Right ventricle myocardium inferior (tissue), 1 donor: ENCODE data around the gene STK24. TPM values are rescaled to one million over a fixed set of nuclear protein-coding genes. Genes with fewer than 3 reads are reported as not detected.

ENCODE experiments used
- ATAC-seq: fragments of 200-7000 bp; cut with Tn5 transposase; one replicate; pipeline ENCODE4 v1.9.1; 2020; ENCODE audit warnings: mild to moderate bottlenecking, moderate library complexity
- DNase-seq: peaks from one replicate; pipeline ENCODE4 v3.0.0; 2021; ENCODE audit errors: missing footprints
- intact Hi-C: fragments of 100-400 bp; cut with DNase I; formaldehyde crosslinking; loops from one replicate; pipeline ENCODE4 v1.11.0; 2022
- total RNA-seq: library from RNA; stranded (reverse); fragmentation: NEBNext Ultra II Directional; extraction: Animal tissue kit (Norgen Biotek cat#: 25700); gene quantifications from one replicate; pipeline ENCODE4 v1.2.1, GENCODE V29; 2021
- donor health status: DM: no; HTN: yes; CAD: no; lungs with severe emphysema.

STK24 gene
- total RNA-seq, 1 donor from 2014 or later = 69.6 TPM

DNA sequence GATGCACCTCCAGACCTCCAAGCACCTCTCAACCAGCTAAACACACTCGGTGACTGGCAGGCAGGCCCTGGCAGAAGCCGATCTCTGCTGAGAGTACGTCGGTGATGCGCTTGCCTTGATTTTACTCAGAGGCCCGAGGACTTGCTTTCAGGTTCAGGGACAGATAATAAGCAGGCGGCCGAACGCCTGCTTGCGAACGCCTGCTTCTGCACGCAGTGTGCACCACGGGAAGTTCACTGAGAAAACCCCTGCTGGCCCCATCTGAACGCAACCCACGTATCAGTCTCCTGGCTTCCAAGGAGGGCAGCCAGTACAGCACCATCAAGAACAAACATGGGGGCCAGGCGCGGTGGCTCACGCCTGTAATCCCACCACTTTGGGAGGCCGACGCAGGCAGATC lies 108.0 kb downstream of the STK24 start:
- intact Hi-C loops = loop anchor here (5.0 kb wide), 1 partner anchor 108 kb away; the partner anchor contains the start of gene STK24
- DNase-seq = no peak
- ATAC-seq = no peak

DNA sequence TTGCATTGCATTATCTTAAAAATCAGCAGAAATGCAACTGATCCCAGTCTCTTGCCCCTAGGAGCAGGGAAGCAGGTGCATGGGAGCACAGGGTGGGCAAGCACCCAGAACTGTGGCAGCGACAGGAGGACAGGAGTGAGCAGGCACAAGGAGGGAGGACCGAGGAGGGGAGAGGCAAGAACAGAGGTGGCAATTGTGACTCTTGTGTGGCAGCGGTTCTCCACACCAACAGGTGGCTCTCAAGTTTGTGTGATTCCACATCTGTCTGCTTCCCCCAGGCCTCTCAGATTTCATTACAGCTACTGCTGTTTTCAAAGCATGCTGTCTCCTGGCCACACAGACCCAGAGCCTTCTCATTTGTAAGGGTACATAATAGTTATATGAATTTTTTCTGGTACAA lies 108.5 kb downstream of the STK24 start:
- DNase-seq (no peak), ATAC-seq (no peak)
- intact Hi-C loops = loop anchor here (5.0 kb wide), 1 partner anchor 109 kb away; the partner anchor contains the start of gene STK24

DNA sequence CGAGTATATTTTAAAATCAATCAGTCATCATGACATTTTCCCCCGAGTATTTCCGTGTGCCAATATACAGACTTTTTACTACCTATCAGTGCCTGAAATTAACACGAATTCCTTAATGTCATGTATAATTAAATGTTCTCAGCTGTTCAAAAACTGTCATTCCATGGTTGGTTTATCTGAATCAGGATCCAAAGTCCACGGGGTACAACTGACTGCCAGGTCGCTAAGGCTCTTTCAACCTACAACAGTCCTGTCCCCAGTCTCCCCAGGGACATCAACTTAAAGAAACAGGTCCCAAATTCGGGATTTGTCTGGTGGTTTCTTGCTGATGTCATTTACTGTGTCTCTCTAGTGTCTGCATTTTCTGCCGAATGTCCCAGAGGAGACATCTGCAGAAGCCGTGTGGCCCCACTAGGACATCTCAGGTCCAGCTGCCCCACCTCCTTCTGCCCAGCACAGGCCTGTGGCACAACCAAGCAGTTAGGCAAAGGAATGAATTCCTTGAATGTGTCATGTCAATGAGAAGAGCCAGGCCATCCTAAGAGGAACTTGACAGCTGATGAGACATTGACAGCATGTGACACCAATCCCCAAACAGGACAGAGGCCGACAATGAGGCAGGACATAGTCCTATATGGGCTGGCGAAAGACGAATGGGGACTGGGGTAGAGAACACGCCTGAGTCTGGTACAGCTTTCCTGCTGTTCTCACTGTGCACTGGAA lies 109.5 kb downstream of the STK24 start:
- no peak for DNase-seq
- intact Hi-C loops = loop anchor here (5.0 kb wide), 1 partner anchor 110 kb away; the partner anchor contains the start of gene STK24

DNA sequence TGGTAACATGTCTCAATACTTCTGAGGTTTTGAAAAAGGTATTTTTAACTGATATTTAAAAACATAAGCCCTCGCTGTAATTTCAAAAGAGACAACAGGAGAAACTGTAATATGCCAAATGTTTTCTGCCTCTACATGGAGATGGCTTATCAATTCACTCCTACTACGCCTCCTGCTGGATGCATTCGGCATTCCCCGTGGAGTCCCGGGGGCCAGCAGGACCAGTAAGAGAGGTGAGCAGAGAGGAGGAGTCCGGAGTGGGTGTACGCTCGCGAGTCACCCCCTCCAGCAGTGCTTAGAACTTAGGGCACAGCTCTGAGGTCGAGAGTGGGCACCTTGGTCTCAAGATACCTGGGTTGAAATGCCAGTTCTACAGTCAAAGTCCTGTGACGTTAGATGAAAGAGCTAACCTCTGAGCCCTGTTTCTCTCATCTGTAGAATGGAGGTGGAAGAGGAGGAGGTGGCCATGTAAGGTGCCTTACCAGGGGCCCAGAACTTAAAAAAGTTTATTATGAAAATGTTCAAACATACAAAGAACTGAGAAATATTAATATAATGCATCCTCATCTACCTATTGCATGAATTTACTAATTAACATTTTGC lies 110.2 kb downstream of the STK24 start:
- DNase-seq (no peak), ATAC-seq (no peak)
- intact Hi-C loops = loop anchor here (5.0 kb wide), 1 partner anchor 111 kb away; the partner anchor contains the start of gene STK24

More for the DNA sequence above, 109.5 kb downstream of the STK24 start:
- ATAC-seq = peak; percentile 83

DNA sequence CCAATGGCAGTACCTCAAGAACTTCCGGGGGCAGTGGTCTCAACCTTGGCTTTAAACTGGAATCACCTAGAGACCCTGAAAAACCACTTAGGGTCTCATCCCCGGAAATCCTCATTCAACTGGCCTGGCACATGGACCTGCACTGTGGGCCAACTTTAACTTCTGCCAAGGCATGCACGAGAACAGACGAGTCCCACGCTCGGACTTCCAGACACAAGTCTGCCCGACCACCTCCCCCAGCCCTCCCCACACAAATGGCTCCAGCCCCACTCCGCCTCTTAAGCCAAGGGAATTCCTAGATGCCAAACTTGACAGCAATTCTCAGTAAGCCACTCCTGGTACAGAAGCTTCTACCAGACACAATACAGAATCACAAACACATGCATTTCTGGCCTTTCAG lies 114.0 kb downstream of the STK24 start:
- DNase-seq = no peak
- intact Hi-C loops = no loop called here
- peak; percentile 7 for ATAC-seq

DNA sequence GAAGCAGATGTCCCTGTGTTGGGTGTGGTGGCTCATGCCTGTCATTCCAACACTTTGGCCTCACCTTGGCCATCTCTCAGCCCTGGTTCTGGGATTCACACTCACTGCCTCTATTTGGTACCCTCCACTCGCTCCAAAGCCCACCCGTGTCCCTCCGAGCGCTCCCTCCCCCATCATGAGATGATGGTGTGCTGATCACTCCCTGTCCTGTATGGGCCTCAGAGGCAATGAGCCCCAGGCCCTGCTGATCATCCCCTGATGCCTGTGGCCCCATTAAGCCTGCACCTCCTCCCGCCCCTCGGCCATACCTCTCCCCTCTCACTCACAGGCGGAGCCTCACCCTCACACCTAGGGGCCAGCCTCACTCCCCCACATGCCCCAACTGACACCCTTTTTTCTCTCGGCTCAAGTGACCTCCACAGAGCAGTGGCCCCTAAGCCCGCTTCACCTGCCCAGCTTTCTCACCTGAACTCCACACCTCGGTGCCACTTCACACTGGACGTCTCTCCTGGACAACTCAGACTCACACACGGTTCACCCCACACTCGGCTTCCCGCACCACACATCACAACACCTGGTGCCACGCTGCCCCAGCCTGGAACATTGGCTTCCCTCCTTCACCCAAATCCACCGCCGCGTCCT lies 114.5 kb downstream of the STK24 start:
- intact Hi-C loops = no loop called here
- ATAC-seq = peak; percentile 27
- DNase-seq = no peak

DNA sequence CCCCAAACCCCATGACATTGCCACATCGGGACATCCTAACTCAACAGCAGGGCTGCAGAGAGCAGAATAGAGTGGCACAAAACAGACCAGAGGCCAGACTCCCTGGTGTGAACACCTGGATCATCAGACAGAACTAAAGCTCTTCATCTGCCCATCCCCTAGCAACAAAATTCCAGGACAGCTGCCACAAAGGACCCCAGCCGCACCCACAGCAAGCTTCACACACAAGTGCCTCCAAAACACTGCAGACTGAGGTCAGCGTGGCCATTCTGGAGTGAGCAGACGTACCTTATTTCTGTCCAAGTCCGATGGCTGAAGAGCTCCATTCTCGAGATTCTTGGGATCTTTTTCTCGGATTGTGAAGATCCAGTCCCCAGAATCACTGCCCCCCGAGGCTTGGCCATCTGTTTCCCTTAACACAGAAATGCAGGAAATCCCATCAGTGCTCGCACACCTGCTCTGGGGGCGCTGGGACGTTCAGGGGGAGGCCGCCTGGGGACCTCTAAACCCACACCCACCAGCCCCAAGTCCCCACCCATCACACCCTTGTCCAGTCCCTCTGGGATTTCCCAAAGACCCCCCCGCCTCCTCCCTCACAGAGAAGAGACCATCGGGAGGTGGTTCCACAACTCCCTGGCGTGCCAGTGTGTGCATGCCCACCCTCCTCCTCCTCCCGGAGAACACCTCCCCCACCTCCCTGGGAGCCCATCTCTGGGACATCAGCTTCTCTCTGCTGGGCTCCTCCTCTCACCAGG lies 115.2 kb downstream of the STK24 start:
- DNase-seq (no peak), ATAC-seq (no peak)
- intact Hi-C loops = no loop called here

DNA sequence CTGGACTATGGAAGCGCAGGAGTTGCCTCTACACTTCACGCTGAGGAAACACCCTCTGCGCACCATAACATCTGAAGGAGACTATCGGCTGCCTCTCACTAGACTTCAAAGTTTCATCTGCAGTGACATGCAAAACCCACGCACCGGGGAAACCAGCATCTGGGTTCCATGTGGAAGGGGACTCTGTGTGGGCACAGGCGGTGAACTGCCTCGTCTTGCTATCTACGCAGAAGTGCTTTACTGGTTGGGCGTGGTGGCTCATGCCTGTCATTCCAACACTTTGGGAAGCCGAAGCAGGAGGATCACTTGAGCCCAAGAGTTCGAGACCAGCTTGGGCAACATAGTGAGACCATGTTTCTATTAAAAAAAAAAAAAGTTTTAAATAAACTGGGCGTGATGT lies 116.4 kb downstream of the STK24 start:
- intact Hi-C loops = no loop called here
- DNase-seq = no peak
- no peak for ATAC-seq

DNA sequence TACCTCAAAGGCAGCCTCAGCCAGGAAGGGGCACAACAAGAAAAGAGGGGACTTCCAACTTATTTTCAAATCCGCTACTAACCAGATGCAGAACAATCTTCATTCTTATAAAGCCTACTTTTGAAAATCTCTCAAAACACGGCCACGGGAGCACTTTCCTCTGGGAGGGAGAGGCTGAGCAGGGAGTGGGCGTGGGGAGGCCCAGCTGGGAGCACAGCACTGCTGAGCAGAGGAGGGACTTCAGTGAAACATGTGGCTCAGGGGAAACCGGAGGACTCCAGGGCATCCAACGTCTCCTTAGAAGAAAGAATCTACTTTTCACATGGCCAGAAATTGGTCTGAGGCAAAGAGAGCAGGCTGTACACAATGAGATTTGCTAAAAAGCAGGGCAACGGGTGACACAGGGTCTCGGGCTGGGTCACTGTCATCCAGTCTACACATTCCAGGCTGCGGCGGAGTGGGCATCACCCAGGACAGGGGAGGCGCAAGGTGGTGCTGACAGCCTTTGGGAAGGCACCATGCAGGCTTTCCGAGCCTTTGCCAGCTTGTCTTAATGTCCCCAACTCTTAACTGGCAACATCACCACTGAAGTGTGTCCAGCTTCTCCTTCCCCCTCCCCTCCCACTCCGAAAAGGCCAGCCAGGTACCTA lies 117.1 kb downstream of the STK24 start:
- DNase-seq (no peak), ATAC-seq (no peak)
- intact Hi-C loops = no loop called here

DNA sequence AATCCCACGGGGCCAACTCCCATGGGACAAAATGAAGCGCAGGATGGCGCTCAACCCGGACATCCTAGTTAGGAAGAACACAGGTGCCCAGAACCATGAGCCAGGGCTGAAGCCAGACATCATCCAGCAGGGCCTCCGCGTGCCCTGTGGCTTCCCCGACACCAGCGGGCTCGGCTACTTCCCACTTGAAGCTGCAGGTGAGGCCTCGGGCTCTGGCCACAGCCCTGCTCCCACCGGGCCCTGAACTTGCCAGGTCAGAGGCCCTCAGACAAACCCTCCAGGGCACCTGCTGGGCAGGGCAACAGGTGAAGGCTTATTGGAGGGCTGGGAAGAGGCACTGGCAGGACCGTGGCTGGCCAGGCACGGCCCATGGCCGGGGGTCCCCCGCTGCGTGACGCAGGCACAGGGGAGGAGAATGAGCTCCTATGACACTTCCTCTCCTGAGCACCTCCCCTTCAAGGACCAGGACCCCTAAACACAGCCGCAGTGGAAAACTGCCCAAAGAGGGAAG lies 117.7 kb downstream of the STK24 start:
- ATAC-seq (no peak), DNase-seq (no peak)
- intact Hi-C loops = no loop called here

DNA sequence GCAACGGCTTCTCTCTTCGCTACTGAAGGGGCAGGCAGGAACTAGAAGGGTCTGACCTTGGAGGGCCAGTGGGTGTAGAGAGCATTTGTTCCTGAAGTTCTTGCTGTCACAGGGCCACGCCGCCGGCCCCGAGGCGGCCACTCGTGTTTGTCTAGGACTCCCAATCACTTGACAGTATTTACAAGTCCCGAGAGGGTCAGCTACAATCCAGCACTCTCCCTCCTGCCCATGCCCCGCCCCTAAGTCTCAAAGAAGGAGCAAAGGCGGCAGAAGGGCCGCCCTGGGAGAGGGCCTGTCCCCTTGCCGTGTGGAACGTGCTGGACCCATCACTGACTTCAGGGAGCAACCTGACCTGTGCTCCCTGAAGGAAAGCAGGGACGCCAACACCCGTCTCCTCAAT lies 118.5 kb downstream of the STK24 start:
- no peak for DNase-seq
- no peak for ATAC-seq
- intact Hi-C loops = no loop called here

DNA sequence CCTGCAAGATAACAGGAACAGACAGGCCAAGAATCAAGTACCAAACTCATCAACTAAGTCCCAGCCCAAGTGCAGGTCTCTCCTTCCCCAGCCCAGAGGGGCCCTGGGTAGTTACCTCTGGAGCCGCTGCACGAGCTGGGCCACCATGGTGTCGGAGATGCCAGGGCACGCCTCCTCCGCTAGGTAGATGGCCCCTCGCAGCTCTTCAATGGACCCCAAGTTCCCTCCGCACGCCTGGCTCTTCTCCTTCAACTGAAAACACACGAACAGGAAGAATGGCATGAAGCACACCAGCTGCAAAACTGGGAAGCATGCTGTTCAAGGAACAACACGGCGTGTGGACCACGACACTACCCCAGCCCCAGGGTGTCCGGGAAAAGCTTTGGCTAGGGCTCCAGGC lies 119.9 kb downstream of the STK24 start:
- intact Hi-C loops = no loop called here
- ATAC-seq = no peak
- no peak for DNase-seq

DNA sequence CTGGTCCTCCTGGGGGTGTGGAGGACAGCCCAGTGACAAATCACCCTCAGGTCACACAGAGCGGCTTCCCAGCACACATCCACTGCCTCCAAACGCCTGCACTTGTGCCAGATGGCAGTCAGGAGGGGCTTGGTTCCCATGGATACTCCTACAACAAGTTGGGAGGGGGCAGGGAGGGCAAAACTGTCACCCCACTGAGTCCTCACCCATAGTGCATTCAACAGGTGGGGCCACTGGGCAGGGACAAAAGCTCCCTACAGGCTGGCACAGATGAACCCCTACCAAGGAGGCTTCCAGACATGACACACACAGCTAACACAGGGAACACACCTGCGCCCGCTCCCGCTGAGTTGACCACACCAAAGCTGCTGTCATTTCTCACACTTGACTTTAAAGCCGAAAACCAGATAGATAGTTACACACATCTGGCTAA lies 120.5 kb downstream of the STK24 start:
- DNase-seq (no peak), ATAC-seq (no peak)
- intact Hi-C loops = no loop called here

DNA sequence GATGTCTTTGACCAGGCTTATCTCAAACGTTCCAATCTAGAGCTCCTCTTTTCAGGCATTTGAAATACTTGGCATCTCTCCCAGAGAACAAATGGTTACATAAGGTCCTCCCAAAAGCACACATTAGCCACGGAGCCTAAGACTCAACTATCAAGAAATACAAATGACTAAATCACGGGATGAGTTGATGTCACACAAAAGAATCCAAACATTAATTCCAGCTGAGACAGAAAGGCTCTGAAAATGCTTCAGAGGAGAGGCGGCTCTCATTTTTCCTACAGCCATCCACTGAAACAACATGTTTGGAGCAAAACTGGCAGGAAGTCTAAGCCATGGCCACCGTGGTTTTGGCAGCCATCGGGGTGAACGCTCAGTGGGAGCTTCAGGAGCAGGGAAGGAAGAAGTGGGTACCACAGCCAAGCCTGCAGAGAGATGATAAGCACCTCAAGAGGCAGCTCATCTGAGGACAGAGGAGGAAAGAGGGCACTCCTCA lies 122.5 kb downstream of the STK24 start:
- peak; percentile 80 for ATAC-seq
- no peak for DNase-seq
- intact Hi-C loops = no loop called here

DNA sequence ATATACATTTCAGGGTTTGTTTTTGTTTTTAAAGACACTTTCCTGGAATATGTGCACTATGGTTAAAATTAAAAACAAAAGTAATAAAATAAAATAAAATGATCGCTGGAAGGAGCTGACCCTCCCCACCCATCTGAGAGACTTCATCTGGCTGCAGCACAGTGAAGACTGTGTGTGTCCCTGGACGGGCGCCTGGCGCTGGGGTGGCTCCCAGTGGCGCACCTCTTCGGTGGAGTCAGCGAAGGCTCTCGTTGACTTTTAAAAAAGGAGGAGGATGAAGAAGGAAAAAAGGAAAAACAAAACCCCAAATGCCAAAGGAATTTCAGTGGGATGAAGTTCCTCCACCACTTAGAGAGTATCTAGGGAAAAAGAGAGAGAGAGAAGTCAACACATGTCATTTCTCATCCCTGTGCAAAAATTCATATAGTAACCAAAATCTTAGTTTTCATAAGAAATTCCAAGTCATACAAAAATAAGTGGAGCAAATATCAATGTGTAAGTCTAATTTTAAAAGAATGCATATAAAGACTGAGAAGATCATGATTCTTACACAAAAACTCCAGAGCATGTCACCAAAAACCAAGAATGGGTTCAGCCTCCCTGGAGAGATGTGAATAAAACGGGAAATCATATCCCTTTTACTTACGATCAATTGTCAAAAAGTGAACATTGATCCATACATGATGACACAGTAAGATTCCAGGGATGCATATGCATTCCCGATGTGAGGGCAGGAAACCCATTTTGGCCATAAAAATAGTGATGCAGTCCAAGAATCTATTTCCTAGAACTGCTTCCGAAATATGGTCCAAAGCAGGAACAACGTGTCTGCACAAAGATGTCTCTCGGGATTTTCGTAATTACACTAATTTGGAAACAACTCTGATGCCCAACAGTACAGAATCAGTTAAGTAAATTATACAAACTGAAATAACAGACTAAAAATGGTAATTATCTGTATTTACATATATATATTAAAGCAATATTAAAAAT lies 123.8 kb downstream of the STK24 start:
- intact Hi-C loops = no loop called here
- no peak for ATAC-seq
- DNase-seq = no peak

DNA sequence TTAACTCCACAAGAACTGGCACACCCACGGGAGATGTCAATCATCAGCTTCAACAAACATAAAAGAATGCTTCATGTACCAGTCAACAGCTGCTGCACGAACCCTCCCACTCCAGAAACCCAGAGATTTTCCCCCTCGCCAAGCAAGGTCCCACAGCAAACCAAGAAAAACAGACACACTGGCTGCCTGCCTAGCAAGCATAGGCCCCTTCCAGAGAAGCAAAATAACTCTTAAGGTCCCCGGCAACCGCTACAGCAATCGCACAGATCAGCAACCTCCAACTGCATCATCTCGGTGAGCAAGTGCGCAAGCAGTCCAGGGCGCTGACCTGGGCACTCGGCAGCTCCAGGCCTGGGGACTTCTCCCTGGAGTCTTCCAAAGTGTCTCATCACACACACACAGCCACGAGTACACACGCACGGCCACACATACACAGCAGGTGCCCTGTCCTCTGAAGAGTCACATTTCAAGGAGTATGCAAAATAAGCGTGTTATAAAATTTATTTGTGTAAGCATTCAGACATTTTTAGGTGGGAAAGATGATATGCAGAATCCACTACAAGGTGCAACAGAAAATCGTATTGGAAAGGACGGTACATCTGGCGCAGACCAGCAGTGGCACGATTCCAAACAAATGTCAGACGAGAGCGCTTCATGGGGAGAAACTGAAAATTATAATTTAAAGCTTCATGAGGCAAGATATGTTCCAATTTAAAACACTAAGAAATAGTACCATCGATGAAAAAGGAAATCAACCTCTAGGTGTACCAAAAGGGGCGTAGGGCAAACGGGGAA lies 125.0 kb downstream of the STK24 start:
- DNase-seq = no peak
- intact Hi-C loops = no loop called here
- ATAC-seq = peak; percentile 15
